Gastrocnemius medialis (tissue), 4 donors: ENCODE data around the gene GALNT10. TPM values are rescaled to one million over a fixed set of nuclear protein-coding genes. Genes with fewer than 3 reads are reported as not detected.

Experiments used
- ATAC-seq, 2 donors: fragments of 150-250 bp; one replicate each; pipeline ENCODE4 v1.9.1; 2016
- DNase-seq, 2 donors: peaks; one replicate each; pipeline ENCODE4 v3.0.0-alpha.2; 2019
- H3K27ac ChIP-seq, 4 donors: fragments of 200-600 bp; sonication (generic); 1 replicate in 1 of 4; 2 replicates in 3 of 4; pipeline ENCODE4 v1.5.1; 2016 to 2018; ENCODE audit warnings: mild to moderate bottlenecking in 2 of 4, moderate library complexity in 1 of 4
- H3K27me3 ChIP-seq, 3 donors: fragments of 200-600 bp; sonication (generic) in 2 of 3; 1 replicate in 1 of 3; 2 replicates in 2 of 3; pipeline versions ENCODE4 v1.5.1 to v1.6.0; 2016 to 2019; ENCODE audit warnings: mild to moderate bottlenecking in 1 of 3, moderate library complexity in 1 of 3
- H3K36me3 ChIP-seq, 2 donors: fragments of 200-600 bp; sonication (generic) in 1 of 2; one replicate each; pipeline ENCODE4 v1.5.1; 2017 to 2018
- H3K4me1 ChIP-seq, 2 donors: fragments of 200-600 bp; sonication (generic) in 1 of 2; one replicate each; pipeline ENCODE4 v1.5.1; 2016 to 2017; ENCODE audit warnings: mild to moderate bottlenecking in 2 of 2
- H3K4me3 ChIP-seq, 4 donors: fragments of 200-600 bp; sonication (generic) in 3 of 4; 1 replicate in 1 of 4; 2 replicates in 3 of 4; pipeline ENCODE4 v1.5.1; 2016 to 2019; ENCODE audit warnings: mild to moderate bottlenecking in 2 of 4
- H3K9me3 ChIP-seq, 3 donors: fragments of 200-600 bp; sonication (generic) in 2 of 3; 1 replicate in 1 of 3; 2 replicates in 2 of 3; pipeline ENCODE4 v1.5.1; 2016 to 2019
- CTCF ChIP-seq, 5 experiments: fragments of 450-650 bp in 3 of 5; fragments of 200-600 bp in 2 of 5; sonication (generic) in 2 of 5; IDR thresholded peaks in 4 of 5; conservative IDR thresholded peaks in 1 of 5; 1 replicate in 4 of 5; 2 replicates in 1 of 5; pipeline ENCODE4 v1.5.1; 2016 to 2019; ENCODE audit warnings: antibody characterized with exemption in 5 of 5, mild to moderate bottlenecking in 3 of 5, moderate library complexity in 3 of 5
- POLR2A ChIP-seq, 2 donors: fragments of 450-650 bp; IDR thresholded peaks; one replicate each; pipeline ENCODE4 v1.6.1; 2017; ENCODE audit warnings: antibody characterized with exemption in 2 of 2, mild to moderate bottlenecking in 2 of 2, moderate library complexity in 2 of 2
- in situ Hi-C, 4 donors: fragments of 200-750 bp; cut with MboI; loops; one replicate each; pipeline versions ENCODE4 v1.15.0 to v1.8.0; 2017; ENCODE audit warnings: low sequenced_read_pairs in 4 of 4
- intact Hi-C: fragments of 100-400 bp; cut with DNase I; formaldehyde crosslinking; loops from one replicate; pipeline ENCODE4 v1.15.1; 2023; ENCODE audit warnings: low total_unique reads
- total RNA-seq, 4 donors: library from RNA; depleted of rRNA; stranded (reverse); fragments of >200 nt; gene quantifications; one replicate each; pipeline versions ENCODE4 v1.1.0 to v1.2.3, GENCODE V29; 2016

GALNT10 gene
- total RNA-seq, 4 donors from 2014 or later, result 6.1 to 9.9 (median 6.4) TPM

- intact Hi-C loops, result no loop called here
Observed at GRCh38 chr5:154220625-154221024, 30.1 kb downstream of the GALNT10 start.

GRCh38 chr5:154221371-154221896 lies 30.9 kb downstream of the GALNT10 start:
- ATAC-seq, result no peak
- H3K27ac ChIP-seq, result no peak overlapping the region

More at GRCh38 chr5:154220625-154221024, 30.1 kb downstream of the GALNT10 start:
- Histone ChIP-seq H3K27ac (no peak overlapping the region), H3K9me3 (no peaks in the 10 kb centered on the region), H3K36me3 (no peaks in the 10 kb centered on the region), H3K27me3 (no peaks in the 10 kb centered on the region), H3K4me1 (no peaks in the 10 kb centered on the region), H3K4me3 (no peak overlapping the region)
- DNase-seq (no peak), ATAC-seq (no peak)
- in situ Hi-C loops, result no loop called here
- TF ChIP-seq POLR2A (IDR thresholded peaks at IDR 0.05) (no peak), CTCF (IDR thresholded peaks at IDR 0.05 in 4 of 5, conservative IDR thresholded peaks at IDR 0.05 in 1 of 5) (no peak)

GRCh38 chr5:154222414-154222813 lies 31.9 kb downstream of the GALNT10 start:
- Histone ChIP-seq H3K9me3 (no peaks in the 10 kb centered on the region), H3K4me3 (no peak overlapping the region), H3K27me3 (no peaks in the 10 kb centered on the region), H3K4me1 (no peaks in the 10 kb centered on the region), H3K36me3 (no peaks in the 10 kb centered on the region), H3K27ac (no peak overlapping the region)
- TF ChIP-seq POLR2A (IDR thresholded peaks at IDR 0.05) (no peak), CTCF (IDR thresholded peaks at IDR 0.05 in 4 of 5, conservative IDR thresholded peaks at IDR 0.05 in 1 of 5) (no peak)
- ATAC-seq (no peak), DNase-seq (no peak)
- in situ Hi-C loops, result no loop called here
- intact Hi-C loops, result no loop called here

More at GRCh38 chr5:154221371-154221896, 30.9 kb downstream of the GALNT10 start:
- DNase-seq, result peak in 1 of 2 donors; percentile 32
- no peak overlapping the region for H3K4me3 ChIP-seq
- H3K27me3 ChIP-seq, result no peaks in the 10 kb centered on the region
- no peaks in the 10 kb centered on the region for H3K36me3 ChIP-seq
- H3K9me3 ChIP-seq, result no peaks in the 10 kb centered on the region
- intact Hi-C loops, result no loop called here
- in situ Hi-C loops, result no loop called here
- TF ChIP-seq CTCF (IDR thresholded peaks at IDR 0.05 in 4 of 5, conservative IDR thresholded peaks at IDR 0.05 in 1 of 5) (no peak), POLR2A (IDR thresholded peaks at IDR 0.05) (no peak)
- H3K4me1 ChIP-seq, result no peaks in the 10 kb centered on the region

- H3K4me1 ChIP-seq, result no peaks in the 10 kb centered on the region
- DNase-seq (no peak), ATAC-seq (no peak)
- TF ChIP-seq CTCF (IDR thresholded peaks at IDR 0.05 in 4 of 5, conservative IDR thresholded peaks at IDR 0.05 in 1 of 5) (no peak), POLR2A (IDR thresholded peaks at IDR 0.05) (no peak)
- H3K9me3 ChIP-seq, result no peaks in the 10 kb centered on the region
- no peaks in the 10 kb centered on the region for H3K36me3 ChIP-seq
- H3K27ac ChIP-seq, result no peak overlapping the region
- intact Hi-C loops (no loop called here), in situ Hi-C loops (no loop called here)
- H3K4me3 ChIP-seq, result no peak overlapping the region
- H3K27me3 ChIP-seq, result no peaks in the 10 kb centered on the region
Observed at GRCh38 chr5:154223320-154223719, 32.8 kb downstream of the GALNT10 start.

- intact Hi-C loops, result no loop called here
- in situ Hi-C loops, result no loop called here
- Histone ChIP-seq H3K4me1 (no peaks in the 10 kb centered on the region), H3K27ac (no peak overlapping the region), H3K4me3 (no peak overlapping the region), H3K27me3 (no peaks in the 10 kb centered on the region), H3K9me3 (no peaks in the 10 kb centered on the region), H3K36me3 (no peaks in the 10 kb centered on the region)
- DNase-seq, result no peak
- no peak for ATAC-seq
- no peak for TF ChIP-seq CTCF (IDR thresholded peaks at IDR 0.05 in 4 of 5, conservative IDR thresholded peaks at IDR 0.05 in 1 of 5)
- no peak for TF ChIP-seq POLR2A (IDR thresholded peaks at IDR 0.05)
Observed at GRCh38 chr5:154227090-154227489, 36.6 kb downstream of the GALNT10 start.
